Occipital lobe (tissue), 2 donors: Measurements from ENCODE around the gene AGBL4. TPM values are rescaled to one million over a fixed set of nuclear protein-coding genes. Genes with fewer than 3 reads are reported as not detected.

Source experiments
- DNase-seq: peaks from one replicate; lab custom pipeline; 2025; lab: John Stamatoyannopoulos, UW
- total RNA-seq: library from RNA; depleted of rRNA; stranded (reverse); fragments of >200 nt; gene quantifications from one replicate; pipeline ENCODE4 v1.2.3, GENCODE V29; 2014

The AGBL4 gene
- total RNA-seq, 1 donor from 2014 or later: 3.4 TPM

DNA sequence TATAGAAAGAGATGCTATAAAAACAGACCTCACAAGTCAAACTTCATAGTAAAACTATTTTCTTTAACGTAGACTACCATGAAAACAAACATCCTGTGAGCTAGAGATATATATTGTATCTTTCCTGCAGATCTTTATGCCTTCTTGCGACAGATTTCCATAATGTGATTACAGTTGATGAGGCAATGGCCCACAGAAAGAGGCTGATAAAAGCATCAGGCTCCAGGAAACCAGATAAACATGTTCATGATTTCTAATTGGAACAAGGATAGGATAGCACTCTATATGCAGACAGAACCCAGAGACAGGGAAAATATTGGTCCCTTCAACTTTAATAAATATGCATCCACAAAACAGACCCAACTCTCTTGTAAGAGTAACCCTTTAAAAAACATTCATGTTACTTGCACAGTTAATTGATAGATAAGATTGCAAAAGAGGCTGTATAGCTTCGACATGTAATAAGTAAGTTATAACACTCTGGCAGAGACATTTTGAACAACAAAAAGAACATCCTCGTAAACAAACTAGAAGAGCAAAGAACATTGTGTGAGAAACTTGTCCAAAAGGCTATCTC lies 329.4 kb downstream of the AGBL4 start:
- DNase-seq: no peak

GRCh38 chr1:49686107-49686506 lies 337.6 kb downstream of the AGBL4 start:
- DNase-seq: no peak

- no peak for DNase-seq
Observed at GRCh38 chr1:49677706-49678105, 346.0 kb downstream of the AGBL4 start.

GRCh38 chr1:49651136-49651535 lies 372.6 kb downstream of the AGBL4 start:
- no peak for DNase-seq

- no peak for DNase-seq
Observed at GRCh38 chr1:49630156-49630555, 393.6 kb downstream of the AGBL4 start.

DNA sequence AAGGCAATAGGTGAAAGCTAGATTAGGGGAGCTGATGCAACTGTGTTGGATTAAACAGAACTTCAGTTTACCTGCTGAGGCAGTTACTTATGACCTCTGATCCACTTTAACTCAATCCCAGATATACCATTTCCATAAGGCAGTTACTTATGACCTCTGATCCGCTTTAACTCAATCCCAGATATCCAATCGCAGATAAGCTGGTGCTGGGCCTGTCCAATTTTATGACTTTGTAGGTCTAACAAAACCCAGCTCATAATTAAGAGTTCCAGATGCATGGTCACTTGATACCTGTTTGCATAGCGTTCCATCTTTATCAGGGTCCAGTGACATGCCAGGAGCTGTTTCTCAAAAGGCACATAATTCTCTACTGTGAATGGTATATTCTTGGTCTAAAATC lies 396.0 kb downstream of the AGBL4 start:
- DNase-seq: no peak

DNA sequence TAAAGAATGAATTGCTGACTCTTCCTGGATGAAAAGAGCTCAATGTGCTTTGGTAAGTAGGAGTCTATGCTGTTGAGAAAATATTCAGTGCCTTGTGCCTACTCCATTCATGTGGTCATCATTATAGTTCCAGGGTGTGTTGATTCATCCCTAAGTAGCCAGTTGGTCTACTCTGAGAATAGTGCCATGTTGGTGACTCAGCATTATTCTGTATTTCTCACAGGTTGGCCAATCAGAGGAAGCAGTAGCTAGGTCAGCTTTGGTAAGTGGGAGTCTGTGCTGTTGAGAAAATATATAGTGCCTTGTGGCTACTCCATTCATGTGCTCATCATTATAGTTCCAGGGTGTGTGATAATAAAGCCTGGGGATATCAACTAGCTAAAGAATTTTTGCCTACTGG lies 397.3 kb downstream of the AGBL4 start:
- DNase-seq: no peak

DNA sequence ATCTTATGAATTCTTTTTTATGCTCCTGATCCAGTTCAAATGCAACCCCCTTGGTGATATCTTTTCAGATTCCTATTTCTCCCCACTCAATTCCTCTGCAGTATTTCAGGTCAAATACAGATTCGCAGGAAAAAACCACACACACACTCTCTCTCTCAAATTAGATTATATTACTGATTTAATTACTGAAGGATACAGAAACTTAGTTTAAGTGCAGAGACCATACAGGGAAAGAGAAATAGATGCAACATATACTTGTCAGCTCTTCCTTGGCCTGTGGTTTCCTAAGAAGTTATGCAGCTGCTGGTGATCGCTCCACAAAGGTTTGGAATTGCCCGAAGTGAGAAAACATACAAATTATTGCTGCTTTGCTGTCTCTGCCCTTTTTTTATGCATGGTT lies 400.9 kb downstream of the AGBL4 start:
- no peak for DNase-seq

- DNase-seq: no peak
Observed at GRCh38 chr1:49606082-49606481, 417.7 kb downstream of the AGBL4 start.

DNA sequence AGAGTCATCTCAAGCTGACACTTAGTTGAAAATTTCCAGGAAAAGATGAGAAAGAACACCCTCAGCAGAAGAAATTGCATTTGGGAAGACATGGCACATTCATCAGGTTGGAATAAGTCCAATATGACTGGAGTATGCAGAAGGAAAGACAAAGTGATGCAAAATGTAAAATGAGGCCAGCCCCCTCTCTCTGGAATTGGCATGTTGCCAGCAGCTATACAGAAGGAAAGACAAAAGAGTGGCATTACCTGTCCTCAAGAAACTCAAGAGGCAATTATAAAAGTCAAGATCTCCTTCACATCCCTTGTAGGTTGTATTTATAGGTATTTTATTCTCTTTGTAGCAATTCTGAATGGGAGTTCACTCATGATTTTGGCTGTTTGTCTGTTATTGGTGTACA lies 426.3 kb downstream of the AGBL4 start:
- DNase-seq: no peak

GRCh38 chr1:49576327-49576901 lies 447.3 kb downstream of the AGBL4 start:
- DNase-seq: no peak

- no peak for DNase-seq
Observed at GRCh38 chr1:49556676-49557234, 467.0 kb downstream of the AGBL4 start.

GRCh38 chr1:49552101-49552500 lies 471.7 kb downstream of the AGBL4 start:
- no peak for DNase-seq

DNA sequence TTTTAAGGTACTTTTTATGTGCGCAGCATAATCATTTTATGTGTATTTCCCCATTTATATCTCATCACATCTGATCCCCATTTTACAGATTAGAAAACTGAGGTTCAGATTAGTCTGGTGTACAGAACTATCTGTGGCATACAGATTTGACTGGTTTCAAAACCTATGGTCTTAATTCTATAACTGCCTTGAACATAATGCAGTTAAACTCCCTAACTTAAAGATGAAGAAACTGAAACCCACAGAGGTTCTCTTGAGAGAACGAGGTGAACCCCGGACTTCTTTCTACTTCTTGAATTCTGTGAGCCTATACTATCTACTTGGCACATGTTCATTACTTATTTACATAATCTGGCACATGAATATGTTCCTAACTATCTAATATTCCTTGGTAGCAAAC lies 479.1 kb downstream of the AGBL4 start:
- DNase-seq: no peak

DNA sequence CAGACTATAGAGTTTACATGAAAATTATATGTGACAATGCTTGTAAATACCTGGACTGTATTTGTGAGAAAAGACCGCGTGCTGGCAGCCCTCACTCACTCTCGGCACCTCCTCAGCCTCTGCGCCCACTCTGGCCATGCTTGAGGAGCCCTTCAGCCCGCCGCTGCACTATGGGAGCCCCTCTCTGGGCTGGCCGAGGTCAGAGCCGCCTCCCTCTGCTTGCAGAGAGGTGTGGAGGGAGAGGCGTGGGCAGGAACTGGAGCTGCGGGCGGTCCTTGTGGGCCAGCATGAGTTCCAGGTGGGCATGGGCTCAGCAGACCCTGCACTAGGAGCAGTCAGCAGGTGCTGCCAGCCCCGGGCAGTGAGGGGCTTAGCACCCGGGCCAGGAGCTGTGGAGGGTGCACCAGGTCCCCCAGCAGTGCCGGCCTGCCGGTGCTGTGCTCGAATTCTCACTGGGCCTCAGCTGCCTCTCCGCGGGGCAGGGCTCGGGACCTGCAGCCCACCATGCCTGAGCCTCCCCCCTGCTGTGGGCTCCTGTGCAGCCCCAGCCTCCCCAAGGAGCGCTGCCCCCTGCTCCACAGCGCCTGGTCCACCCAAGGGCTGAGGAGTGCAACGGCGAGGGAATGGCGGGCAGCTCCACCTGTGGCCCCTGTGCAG lies 482.5 kb downstream of the AGBL4 start:
- DNase-seq: no peak

DNA sequence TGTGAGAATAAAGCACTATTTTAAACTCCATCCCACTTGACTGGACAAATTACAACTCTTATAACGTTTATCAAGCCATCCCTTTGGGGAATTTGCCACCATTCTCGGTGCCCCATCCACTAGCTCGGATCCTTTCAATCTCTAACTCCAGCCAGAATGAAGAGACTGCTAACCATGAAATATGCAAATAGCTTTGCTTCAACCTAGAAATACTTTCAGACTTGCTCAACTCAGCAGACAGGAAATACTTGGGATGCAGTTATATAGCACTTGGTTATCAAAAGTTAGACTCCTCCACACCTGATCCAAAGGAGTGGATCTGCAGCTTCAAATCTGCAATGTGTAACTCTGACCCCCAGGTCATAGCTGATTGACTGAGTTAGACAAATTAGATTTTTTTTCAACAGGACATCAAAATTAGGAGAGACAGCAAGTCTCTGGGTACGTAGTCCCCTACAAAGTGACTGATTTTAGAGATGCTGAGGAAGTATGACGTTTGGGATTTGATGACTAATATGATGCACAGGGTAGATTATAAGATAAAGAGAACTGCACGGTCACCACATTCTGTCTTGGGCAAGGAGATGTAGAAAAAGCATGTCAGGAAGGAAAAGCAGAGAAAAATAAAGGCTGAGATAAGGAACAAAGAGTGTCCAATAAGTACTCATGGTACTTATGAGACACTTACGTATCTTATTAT lies 496.0 kb downstream of the AGBL4 start:
- no peak for DNase-seq

DNA sequence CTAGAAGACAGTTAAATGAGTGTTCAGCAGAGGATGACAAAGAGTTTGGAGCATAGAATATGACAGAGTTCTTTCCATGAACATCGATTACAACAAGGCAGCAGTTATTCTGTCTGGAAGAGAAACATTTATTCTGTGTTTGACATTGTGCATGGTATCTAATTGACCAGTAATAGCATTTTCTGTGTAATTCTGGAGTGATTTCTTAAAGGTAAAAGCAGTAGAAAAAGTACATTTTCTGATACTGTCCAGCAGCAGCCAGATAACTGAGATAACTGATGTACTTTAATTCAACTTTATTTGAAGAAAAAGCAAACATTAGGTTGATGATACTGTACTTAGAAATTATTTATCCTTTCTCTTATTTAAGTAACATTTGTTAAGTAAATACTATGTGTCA lies 497.1 kb downstream of the AGBL4 start:
- DNase-seq: no peak

- DNase-seq: no peak
Observed at GRCh38 chr1:49523764-49524163, 500.0 kb downstream of the AGBL4 start.

DNA sequence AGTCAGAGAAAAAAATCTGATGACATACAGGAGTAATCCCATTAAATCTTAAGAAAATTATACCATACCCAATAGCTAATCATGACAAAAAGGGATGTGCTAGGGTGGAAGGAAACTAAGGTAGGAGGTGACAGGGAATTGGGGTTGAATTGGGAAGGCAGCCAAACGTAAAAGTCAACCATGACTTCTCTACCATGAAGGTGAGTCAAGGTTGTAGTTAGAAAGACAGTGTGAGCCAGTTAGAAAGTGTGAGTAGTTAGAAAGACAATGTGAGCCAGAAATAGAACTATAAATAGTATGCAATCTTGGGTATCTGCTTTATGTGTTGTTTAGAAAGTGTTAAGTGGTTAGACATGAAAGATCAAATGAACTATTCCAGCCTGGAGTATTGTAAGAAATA lies 556.8 kb downstream of the AGBL4 start:
- DNase-seq: no peak

DNA sequence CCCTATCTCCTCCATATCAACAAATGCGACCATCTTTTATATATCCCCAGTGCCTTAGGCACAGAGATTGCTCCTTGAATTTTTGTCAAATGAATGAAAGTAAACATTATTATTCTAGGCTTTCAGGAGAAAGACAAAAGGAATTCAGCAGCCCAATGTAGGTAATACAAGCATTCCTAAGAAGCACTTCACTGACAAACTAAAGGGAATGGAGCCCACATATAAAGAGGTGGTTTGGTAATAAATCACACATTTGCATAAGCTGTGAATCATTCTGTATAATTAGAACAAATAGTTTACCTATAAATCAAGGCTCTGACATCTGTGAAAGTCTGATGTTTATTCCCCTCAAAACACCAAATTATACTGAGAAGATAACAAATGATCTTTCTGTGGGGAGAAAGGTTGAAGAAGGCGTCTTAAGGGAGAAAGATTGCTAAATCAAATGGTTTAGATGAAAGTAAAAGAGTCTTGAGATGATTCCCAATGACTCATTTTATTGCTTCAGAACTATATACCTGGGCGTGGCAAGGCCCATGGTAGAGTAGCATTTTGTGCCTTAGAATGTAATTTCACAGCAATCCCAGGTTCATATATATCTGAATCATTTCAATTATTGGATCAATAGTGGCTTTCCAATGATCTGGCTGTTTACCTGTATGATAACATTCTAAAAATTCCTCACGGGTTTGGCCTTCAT lies 558.1 kb downstream of the AGBL4 start:
- no peak for DNase-seq

DNA sequence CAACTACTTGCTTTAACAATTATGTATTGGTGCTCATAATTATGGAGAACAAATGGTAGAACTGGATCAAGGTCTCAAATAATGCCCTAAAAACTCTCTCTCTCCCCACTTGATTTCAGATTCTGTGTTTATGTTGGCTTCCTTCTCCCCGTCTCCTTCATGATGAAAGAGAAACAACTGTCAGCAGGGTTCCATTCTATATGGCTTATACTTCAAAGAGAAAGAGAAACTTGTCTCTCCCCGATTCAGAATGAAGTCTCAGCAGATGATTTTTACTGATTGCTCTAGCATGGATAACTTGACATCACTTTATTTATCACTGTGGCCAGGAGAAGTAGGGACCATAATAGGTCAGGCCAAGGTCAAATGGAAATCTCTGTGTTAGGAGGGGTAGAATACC lies 575.6 kb downstream of the AGBL4 start:
- no peak for DNase-seq

DNA sequence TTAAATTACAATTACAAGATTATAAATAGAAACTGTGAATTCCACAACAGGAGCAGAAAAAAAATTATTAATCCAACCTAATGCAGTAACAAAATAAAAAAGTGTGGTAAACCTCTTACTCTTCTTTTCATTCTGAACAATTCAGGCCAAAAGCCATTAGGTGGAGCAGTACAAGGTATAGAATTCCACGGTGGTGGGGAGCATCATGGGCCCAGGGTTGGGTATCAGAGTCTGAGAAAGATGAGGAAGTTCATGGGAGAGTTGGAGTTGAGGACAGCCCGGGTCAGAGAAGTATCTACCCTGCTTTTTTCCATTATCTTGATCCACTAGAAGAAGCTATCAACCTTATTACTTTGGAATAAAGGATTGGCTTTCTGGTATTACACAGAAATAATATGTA lies 586.9 kb downstream of the AGBL4 start:
- no peak for DNase-seq
